Measurements from ENCODE around the gene NHSL2.

The NHSL2 gene

DNA sequence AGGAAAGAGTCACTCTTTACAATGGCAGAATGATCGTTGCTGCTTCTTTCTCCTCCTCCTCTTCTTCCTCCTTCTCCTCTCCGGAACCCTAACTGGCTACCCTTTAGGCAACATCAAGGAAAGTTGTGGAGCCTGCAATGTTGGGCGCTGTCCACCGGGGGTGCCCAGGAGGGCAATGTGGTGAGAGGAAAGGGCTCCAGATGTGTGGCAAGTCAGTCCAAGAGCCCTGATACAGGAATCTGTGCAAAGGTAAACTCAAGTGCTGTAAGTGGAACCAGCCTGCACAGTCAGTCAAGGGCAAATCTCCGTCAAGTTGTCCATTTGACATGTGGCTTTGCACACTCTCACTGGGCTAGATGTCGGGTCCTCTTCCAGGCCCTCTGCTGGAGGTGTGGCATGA lies 218.2 kb downstream of the NHSL2 start:
- DNase-seq (ENCODE audit: low read depth in 3 of 3): peak in 1 of 3 experiments; percentile 16

DNA sequence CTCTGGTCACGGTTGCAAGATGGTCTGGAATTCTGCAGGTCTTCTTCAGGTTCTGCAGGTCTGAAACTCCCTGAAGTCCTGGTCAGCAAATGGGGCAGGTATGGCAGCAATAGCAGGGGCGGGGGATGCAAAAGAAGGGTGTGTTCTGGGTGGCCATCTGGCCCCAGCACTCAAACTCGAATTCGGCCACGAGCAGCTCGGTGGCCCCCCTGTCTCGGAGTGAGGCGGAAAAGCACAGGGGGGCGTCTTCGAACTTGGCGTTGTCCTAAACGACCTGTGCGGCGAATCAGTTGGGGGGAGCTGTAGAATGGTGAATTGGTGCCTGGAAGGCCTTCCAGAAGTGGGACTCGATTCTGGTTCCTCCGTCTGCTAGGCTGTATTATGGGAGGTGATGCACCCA lies 219.0 kb downstream of the NHSL2 start:
- DNase-seq (ENCODE audit: low read depth in 3 of 3): no peak

DNA sequence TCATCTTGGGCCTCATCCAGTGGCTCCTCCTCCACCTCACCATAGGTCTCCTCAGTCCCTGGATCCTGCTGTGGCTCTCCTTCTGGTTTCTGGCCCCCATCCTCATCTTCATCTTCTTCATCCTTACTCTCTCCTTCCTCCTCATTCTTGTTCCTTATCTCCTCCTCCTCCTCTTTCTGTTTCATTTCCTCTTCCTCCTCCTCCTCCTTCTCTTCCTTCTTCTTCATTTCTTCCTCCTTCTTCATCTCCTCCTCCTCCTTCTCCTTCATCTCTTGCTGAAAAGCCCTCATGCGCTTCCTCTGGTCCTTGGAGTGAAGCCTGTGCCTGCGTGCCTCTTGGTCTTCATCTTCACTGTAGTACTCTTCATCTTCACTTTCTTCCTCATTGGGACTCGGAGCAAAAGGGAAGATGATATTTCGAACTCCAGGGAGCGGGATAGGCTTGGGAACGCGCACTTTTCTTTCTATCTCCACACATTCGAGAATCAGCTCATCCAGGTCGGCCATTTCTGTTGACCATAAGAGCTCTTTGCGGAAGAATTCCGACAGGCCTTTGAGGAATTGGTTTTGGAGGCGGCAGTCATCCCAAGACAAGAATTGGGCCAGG lies 219.6 kb downstream of the NHSL2 start:
- DNase-seq (ENCODE audit: low read depth in 3 of 3): no peak

DNA sequence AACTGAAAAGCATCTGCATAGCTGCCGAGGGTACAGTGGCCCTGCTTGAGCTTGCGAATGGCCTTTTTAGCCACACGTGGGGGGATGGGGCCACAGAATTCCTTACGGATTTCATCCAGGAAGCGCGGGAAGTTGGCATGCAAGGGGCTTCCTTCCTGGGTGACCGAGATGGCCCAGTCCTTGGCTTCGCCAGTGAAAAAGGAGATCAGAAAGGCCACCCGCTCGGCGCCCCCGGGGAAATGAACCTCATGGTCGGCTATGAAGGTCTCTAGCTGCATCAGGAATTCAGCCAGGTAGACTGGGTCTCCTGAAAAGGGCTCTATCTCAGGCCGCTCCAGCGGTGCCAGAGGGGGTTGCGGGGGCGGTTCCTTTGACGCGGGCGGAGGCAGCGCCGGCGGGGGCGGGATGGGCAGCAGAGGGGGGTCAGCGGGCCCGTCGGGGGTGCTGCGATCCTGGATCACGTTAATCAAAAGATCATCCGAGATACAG lies 220.2 kb downstream of the NHSL2 start:
- no peak for DNase-seq (ENCODE audit: low read depth in 3 of 3)

DNA sequence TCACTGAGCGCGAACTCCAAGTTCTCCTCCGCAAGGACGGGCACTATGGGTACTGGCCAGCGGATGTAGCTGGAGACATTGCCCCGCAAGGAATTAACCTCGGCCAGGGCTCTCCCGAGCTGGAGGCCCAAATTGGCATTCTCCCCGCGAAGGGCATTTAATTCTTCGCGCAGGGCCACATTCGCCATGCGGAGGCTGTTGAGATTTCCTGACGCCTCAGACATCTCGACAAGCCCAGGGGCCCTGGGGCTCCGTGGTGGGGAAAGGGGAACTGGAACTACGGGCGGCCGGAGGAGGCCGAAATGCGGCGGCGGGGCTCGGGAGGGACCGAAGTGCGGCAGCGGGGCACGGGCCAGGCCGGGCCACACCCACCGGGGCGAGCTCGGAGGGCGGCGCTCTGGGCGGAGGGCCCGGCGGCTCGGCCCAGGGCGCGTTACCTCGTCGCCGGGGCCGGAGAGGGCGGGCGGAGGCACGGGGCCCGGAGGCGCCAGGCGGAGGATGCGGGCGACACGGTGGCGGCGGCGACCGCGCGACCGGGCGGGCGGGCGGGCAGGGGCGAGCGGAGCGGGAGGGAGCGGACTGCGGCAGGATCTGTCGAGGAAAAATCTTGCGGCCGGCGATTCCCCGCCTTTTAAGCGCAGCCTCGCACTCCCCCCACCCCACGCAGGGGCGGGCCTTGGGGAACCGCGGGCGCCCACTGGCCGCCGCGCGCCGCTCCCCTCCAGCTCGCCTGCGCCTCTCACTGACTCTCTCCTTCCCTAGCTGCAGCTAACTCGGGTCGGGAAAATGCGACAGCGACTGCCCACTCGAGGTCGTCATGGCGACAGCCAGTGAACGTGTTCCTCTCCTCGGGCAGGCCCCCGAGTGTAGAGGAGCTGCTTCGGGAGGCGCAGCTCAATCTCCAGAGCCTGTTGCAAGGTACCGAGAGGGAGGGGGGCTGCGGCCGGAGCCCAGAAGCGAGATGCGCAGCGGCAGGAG lies 221.0 kb downstream of the NHSL2 start, which contains the start of gene RTL5:
RTL5 (minus strand) TSS at position 599 of the 978 bp plus-strand sequence.
- peak; percentile 4 to 50 (median 31) for DNase-seq (ENCODE audit: low read depth in 3 of 3)

DNA sequence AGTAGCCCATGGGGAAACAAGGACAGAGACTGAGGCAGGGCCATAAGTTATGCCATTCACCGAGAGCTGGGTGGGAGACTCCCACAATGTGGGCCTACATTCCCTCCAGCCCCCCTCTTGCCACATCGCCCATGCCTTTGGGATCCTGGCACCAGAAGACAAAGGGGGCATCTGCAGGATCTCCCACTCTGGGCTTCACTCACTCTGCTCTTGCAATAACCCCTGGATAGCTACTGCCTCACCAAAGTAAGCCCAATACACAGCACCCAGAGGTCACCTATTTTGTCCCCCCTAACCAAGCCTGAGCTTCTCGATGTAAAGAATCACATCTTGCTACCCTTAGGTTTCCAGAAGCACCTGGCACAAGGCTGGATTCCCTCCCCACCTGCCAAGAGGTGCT lies 221.8 kb downstream of the NHSL2 start:
- DNase-seq (ENCODE audit: low read depth in 3 of 3): no peak

DNA sequence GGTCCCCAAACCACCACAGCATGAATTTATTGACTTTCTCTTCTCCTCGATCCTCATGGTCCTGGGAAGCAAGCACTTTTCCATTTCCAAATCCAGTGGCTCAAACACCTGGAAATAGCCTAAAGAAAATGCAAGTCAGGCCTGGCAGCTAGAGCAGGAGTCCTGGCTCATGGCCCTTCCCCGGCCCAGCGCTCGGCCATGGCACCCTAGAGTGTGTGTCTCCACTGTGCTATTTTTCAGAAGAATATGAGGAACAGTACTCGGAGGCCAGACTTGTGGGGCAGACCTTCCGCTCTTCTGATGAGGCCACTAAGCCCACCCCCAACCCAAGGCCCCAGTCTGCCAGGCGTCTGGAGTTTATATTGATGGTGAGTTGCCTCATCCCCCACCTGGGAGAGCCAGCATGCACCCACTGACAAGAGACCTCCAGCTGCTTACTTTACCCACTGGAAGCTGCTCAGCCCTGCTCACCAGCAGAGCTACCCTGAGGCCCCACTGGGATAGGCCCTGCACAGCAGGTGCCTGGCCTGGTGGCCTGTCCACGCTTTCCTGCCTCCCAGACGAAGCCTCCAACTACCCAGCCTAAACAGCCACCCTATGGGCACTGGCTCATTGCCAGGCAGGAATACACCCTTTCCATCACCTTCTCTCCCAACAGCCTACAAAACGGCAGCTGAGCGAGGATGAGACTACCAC lies 223.4 kb downstream of the NHSL2 start:
- DNase-seq (ENCODE audit: low read depth in 3 of 3): no peak

DNA sequence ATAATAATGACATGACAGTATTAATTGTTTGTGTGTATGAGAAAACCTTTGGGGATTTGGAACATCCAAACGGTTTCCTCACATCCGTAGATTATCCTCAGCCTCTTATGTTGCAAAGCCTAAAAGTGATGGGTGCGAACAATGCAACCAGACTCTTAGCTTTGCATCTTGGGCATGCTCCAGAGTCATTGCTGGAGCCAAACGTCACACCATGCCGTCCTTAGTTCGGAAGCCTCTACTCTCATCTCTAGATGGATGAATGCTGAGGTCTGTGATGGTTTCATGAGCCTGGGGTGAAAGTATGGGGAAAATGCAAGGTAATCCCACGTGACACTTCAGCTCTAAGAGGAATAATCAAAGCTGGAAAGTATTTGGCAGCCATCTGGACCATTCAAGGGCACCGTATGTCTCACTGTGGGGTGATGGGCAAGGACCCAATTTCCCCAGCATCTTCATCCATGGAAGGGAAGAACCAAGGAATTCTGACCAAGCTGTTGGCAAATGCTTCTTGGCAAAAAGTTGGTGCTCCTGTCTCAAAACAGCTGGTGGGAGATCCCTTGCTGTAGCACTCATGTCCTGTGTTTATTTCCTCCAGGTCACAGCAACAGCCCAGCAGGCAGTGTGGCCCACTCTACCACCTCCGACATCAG lies 227.3 kb downstream of the NHSL2 start:
- no peak for DNase-seq (ENCODE audit: low read depth in 3 of 3)

DNA sequence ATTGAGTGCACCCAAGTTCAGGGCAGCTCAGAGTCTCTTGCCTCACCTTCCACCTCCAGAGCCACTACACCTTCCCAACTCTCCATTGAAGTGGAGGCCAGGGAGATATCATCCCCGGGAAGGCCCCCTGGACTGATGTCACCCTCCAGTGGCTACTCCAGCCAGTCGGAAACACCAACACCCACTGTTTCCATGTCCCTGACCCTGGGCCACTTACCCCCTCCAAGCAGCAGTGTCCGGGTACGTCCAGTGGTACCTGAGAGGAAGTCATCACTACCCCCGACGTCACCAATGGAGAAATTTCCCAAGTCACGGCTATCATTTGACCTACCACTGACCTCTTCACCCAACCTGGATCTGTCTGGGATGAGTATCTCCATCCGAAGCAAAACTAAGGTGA lies 228.9 kb downstream of the NHSL2 start:
- DNase-seq (ENCODE audit: low read depth in 3 of 3): no peak

DNA sequence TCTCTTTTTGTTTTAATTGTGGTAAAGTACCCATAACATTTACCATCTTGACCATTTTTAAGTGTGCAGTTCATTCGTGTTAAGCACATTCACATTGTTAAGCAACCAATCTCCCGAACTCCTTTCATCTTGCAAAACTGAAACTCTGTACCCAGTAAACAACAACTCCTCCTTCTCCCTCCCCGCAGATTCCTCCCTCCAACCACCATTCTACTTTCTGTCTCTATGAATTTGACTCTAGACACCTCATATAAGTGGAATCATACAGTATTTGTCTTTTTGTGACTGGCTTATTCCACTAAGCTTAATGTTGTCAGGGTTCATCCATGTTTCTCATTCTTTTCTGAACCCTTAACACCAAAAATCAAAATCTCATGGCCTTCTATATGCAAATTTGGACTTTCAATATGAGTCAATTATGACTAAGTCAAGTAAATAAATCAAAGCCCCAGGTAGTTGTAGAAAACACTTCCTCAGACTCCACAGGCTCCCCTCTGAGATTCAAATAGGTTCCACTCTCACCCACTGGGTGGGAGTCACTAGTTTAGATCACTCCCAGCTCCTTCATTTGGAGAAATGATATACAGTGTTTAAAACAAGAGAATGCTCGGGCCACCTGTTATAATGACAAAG lies 230.8 kb downstream of the NHSL2 start:
- no peak for DNase-seq (ENCODE audit: low read depth in 3 of 3)

DNA sequence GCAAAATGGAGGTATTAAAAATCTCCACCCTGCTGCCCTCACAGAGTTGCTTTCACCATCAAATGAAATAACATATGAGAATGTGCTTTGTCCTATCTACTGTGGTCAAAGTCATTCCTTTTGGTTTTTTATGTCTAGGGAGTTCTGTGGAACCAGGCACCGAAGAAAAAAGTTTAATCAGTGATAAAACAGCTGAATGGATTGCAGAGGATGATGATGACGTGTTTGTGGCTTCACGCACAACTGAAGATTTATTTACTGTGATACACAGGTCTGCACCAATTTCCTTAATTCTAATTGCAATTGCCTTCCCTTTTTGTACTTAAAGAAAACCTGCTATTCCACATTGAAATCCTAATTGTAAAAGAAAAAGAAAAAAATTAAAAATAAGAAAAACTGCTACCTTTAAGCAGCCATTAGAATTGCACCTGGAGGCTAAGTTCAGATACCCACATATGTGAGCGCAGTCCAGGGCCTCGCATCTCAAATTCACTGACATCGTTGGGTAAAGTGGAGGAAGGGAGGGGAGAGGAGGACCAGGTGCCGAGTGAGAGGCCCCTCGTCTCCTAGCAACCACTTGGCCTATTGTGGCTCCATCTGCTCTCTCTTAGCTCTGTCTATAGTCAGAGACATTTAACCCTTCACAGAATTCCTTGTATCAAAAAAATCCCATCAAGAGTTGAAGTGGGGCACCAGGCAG lies 231.6 kb downstream of the NHSL2 start:
- no peak for DNase-seq (ENCODE audit: low read depth in 3 of 3)

DNA sequence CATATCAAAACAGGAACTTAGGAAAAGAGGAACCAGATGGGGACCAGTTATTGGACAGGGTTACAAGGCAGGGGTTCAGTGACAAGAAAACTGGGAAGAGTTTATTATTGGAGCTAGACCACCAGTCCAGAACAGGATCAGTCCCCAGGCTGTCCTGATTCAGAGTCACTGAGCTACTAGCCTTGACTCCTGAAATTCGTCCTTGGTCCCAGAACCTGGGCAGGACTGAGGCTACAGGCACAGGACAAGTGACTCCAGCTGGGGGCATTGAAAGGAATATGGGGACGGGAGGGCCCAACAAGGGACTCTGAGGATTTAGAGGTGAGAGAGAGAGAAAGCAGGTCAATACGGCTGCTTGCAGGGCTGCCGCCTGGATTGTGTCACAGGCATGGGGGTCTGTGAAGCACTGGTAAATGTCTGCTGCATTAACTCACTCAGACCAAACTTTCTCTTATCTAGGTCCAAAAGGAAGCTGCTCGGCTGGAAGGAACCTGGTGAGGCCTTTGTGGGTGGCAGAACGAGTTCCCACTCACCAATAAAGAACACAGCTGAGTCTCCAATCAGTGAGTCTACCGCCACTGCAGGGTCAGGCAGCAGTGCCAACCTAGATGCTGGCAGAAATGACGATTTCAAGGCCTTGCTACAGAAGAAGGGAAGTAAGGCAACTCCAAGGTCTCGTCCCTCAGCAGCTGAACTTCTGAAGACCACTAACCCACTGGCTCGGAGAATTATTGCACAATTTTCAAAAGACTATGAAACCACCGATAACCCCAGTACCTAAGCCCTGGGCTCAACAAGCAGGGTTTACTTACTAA lies 232.4 kb downstream of the NHSL2 start:
- DNase-seq (ENCODE audit: low read depth in 3 of 3): no peak

DNA sequence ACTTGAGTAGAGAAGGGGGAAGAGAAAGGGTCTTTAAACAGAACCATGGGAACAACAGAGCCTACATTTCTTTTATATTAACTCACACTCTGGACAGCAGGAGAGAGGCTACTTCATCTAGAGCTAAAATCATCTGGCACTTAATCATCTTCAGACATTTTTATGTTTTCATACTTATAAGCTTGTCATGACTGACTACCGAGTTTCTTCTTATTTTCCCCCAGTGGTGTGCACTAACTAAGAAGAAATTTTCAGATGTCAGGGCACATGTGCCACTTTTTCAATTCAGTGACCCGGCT lies 232.9 kb downstream of the NHSL2 start:
- DNase-seq (ENCODE audit: low read depth in 3 of 3): no peak

DNA sequence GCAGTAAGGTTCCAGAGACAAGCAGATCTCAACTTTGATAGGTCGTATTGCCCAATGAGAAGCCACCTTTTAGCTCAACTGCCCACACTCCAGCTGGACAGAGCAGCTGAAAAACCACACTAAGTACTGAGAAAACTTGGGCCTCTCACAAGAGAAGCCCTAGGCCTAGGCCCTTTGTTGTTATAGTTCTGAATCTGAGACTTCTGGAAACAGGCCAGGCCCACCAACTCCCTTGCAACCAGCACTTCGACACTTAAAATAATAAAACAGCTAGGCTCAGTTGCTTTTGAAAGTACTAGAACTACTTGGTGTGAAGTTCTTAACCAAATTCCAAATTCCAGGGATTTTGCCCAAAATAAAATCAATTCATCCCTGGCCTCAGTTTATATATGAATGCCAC lies 234.5 kb downstream of the NHSL2 start:
- DNase-seq (ENCODE audit: low read depth in 3 of 3): no peak

DNA sequence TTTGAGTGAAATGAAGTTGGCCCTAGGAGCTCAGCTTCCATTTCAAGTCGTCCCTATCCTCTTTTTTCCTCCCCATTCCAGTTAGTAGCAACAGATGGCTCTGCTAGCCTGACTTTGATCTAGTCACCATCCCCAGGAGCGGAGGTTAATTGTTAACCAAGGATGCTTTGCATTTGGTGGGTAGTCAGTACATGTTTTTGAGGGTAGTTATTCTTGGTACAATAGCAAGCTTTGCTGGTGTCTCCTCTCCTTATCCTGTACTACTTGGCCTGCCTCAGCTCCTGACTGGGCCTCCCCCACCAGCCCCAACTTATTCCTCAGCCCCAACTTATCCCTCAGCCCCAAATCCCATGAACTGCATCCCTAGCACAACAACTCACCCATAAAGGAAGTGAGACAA lies 235.9 kb downstream of the NHSL2 start:
- DNase-seq (ENCODE audit: low read depth in 3 of 3): no peak

DNA sequence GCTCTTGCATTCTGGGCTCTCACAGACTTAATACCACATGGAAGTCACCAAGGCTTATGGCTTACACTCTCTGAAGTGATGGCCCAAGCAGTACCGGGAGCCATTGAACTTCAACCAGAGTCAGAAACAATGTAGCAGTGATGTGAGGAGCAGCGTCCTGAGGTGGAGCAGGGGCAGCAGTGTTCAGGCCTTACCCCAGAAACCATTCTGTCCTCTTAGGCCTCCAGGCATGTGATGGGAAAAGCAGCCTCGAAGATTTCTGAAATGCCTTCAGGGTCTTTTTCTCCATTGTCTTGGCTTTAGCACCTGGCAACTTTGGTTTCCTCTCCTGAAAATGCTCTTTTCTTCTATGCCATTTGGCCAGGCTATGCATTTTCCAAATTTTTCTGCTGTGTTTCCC lies 248.1 kb downstream of the NHSL2 start:
- DNase-seq (ENCODE audit: low read depth in 3 of 3): no peak

DNA sequence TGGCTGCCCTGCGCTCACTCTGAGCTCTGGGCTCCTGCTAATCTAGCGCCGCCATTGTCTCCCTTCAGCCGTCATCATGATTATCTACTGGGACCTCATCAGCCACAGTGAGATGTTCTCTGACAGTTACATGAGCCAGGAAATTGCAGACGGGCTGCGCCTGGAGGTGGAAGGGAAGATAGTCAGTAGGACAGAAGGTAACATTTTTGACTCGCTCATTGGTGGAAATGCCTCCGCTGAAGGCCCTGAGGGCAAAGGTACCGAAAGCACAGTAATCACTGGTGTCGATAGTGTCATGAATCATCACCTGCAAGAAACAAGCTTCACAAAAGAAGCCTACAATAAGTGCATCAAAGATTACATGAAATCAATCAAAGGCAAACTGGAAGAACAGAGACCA lies 249.1 kb downstream of the NHSL2 start:
- no peak for DNase-seq (ENCODE audit: low read depth in 3 of 3)

DNA sequence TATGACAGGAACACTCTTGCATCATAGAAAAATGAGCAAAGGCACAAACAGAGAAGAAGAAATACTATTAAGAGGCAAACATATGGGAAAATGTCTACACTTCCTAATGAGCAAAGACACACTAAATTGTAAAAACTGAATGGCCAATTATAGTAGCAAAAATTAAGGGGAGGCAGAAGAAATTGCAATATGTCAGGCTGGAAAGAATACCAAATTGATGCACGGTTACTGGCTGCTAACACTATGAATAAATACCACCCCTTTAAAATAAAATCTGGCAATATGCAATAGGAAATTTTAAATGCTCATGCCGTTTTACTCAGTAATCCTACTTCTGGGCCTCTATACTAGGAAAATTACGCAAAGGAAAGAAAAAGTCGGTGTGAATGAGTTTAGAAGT lies 254.9 kb downstream of the NHSL2 start:
- DNase-seq (ENCODE audit: low read depth in 3 of 3): no peak

DNA sequence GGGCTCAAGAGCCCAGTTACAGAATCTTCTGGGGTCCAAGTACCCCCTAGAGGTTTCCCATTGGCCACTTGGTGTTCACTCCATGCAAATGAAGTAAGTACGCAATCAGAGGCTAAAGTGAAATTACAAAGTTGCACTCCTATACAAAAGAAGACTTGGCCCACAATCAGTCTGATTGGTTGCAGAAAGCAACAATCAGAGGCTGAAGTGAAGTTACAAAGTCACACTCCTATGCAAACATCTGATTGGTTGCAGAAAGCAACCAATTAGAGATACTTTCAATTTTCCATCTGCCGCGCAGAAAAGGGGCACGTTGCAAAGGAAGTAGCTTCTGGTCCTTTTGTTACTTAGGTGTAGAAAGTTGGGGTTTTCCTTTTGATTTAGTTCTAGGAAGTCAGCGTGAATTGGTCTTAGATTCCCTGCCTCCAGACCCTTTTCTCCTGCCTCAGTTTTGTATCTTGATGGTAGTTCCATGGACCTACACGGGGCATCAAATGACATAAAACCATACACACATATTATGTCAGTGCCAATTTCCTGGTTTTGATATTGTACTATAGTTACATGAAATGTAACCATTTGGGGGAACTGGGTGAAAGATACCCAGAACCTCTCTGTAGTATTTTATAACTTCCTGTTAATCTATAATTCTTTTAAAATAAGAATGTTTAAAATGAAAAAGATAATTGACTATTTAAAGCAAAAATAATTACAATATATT lies 258.5 kb downstream of the NHSL2 start:
- no peak for DNase-seq (ENCODE audit: low read depth in 3 of 3)
